Measurements from ENCODE around the gene CASK.
"Not testable (repeated sequence)": the region's sequence is repeated elsewhere in the genome, so short reads cannot be mapped to it uniquely, and the experiment has no call there.

CASK gene

GRCh38 chrX:41607264-41607832, 316.0 kb downstream of the CASK start:
- TF ChIP-seq, protein P1, sequence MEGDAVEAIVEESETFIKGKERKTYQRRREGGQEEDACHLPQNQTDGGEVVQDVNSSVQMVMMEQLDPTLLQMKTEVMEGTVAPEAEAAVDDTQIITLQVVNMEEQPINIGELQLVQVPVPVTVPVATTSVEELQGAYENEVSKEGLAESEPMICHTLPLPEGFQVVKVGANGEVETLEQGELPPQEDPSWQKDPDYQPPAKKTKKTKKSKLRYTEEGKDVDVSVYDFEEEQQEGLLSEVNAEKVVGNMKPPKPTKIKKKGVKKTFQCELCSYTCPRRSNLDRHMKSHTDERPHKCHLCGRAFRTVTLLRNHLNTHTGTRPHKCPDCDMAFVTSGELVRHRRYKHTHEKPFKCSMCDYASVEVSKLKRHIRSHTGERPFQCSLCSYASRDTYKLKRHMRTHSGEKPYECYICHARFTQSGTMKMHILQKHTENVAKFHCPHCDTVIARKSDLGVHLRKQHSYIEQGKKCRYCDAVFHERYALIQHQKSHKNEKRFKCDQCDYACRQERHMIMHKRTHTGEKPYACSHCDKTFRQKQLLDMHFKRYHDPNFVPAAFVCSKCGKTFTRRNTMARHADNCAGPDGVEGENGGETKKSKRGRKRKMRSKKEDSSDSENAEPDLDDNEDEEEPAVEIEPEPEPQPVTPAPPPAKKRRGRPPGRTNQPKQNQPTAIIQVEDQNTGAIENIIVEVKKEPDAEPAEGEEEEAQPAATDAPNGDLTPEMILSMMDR (IDR thresholded peaks at IDR 0.05; ENCODE audit: borderline replicate concordance, insufficient read depth, low read depth, low read length): no peak

DNA sequence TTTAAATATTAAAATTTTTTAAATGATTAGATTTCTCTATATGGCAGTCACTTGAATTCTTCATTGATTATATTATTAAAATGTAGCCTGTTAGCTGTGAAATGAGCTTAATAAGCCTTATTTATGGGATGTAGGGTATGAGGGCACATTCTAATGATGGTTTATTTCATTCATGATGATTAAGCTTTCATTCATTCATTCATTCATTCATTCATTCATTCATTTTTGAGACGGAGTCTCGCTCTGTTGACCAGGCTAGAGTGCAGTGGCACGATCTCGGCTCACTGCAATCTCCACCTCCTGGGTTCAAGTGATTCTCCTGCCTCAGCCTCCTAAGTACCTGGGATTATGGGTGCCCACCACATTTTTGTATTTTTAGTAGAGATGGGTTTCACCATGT, 317.3 kb downstream of the CASK start:
- not testable (repeated sequence) for H3K4me3 ChIP-seq (ENCODE audit: low read depth, low read length)

More at GRCh38 chrX:41607264-41607832, 316.0 kb downstream of the CASK start:
- no peak overlapping the region for H3K4me3 ChIP-seq (ENCODE audit: low read depth, low read length)

DNA sequence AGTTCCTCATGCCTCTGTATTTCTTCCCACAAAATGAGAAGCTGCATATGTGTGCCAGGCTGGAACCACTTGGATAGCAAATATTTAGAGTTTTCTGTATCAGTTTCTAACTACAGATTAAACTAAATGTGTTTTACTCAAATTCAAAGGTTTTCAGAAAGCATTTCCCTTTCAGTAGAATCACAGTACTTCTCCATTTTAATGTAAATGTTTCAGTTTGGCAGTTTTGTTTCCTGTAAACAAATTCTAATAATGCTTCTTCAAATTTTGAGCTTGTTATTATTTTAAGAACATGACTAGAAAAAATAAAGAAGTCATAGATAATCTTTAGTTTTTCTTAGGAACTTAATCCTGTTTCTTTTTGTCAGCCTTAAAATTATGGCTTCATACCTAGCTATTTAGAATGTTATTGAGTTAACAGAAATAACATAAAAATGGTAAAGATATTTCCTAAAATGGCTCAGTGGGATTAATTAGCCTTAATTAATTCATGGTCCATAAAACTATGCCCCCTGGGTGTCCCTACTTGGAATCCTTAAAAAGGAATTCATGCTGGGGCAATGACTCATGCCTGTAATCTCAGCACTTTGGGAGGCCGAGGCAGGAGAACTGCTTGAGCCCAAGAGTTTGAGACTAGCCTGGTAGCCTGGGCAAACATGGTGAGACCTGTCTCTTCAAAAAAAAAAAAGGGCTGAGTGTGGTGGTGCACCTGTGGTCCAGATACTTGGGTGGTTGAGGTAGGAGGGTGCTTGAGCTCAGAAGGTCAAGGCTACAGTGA, 318.4 kb downstream of the CASK start:
- TF ChIP-seq, protein P1 (IDR thresholded peaks at IDR 0.05; ENCODE audit: borderline replicate concordance, insufficient read depth, low read depth, low read length): no peak
- H3K4me3 ChIP-seq (ENCODE audit: low read depth, low read length): no peak overlapping the region

DNA sequence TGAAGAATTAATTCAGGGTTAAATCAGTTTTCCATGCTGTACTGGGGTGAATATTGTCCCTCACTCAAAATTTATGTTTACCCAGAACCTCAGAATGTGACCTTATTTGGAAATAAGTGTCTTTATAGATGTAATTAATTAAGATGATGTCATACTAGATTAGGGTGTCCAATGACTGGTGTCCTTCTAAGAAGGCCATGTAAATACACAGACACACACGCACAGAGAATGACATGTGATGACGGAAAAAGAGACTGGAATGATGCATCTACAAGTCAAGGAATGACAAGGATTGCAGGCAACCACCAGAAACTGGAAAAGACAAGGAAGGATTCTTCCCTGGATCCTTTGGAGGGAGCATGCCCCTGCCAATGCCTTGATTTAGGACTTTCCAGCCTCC, 319.2 kb downstream of the CASK start:
- TF ChIP-seq, protein P1 (IDR thresholded peaks at IDR 0.05; ENCODE audit: borderline replicate concordance, insufficient read depth, low read depth, low read length): no peak
- H3K4me3 ChIP-seq (ENCODE audit: low read depth, low read length): no peak overlapping the region

- TF ChIP-seq, protein P1 (IDR thresholded peaks at IDR 0.05; ENCODE audit: borderline replicate concordance, insufficient read depth, low read depth, low read length): no peak
- H3K4me3 ChIP-seq (ENCODE audit: low read depth, low read length): no peak overlapping the region
Observed at GRCh38 chrX:41603596-41603995, 319.8 kb downstream of the CASK start.

- no peak overlapping the region for H3K4me3 ChIP-seq (ENCODE audit: low read depth, low read length)
- TF ChIP-seq, protein P1 (IDR thresholded peaks at IDR 0.05; ENCODE audit: borderline replicate concordance, insufficient read depth, low read depth, low read length): no peak
Observed at GRCh38 chrX:41602816-41603345, 320.5 kb downstream of the CASK start.

- TF ChIP-seq, protein P1 (IDR thresholded peaks at IDR 0.05; ENCODE audit: borderline replicate concordance, insufficient read depth, low read depth, low read length): no peak
- H3K4me3 ChIP-seq (ENCODE audit: low read depth, low read length): no peak overlapping the region
Observed at GRCh38 chrX:41600291-41600690, 323.1 kb downstream of the CASK start.

Data from GM12875 (cell line).